HCT116 (cell line): ENCODE measurements around the gene XNDC1N. TPM values are rescaled to one million over a fixed set of nuclear protein-coding genes. Genes with fewer than 3 reads are reported as not detected.

ENCODE experiments used
- ATAC-seq: fragments of 200-7000 bp; cut with Tn5 transposase; 2 replicates; pipeline ENCODE4 v1.9.1; 2020; ENCODE audit warnings: mild to moderate bottlenecking, moderate library complexity
- BruUV-seq: library from RNA; stranded (reverse); fragments of 400-500 nt; replicated peaks from 2 replicates; lab custom pipeline; 2021; lab: Mats Ljungman, UMichigan
- CTCF ChIA-PET: fragments of 300-600 bp; sonication (Branson Sonifier 250); formaldehyde crosslinking; loops from one replicate; lab custom pipeline; 2021; ENCODE audit warnings: antibody characterized with exemption; lab: Charles Lee
- POLR2A ChIA-PET: fragments of 300-600, 350-600 bp; sonication (Branson Sonifier 250); formaldehyde crosslinking; loops from one replicate; lab custom pipeline; 2021; ENCODE audit warnings: antibody characterized with exemption; lab: Charles Lee
- RAD21 ChIA-PET, 2 experiments: fragments of 300-600 bp; sonication (Branson Sonifier 250); formaldehyde crosslinking; loops; one replicate each; lab custom pipeline; 2023; ENCODE audit warnings: low total read pairs in 2 of 2; ENCODE audit not compliant: uncharacterized antibody in 2 of 2, unreplicated experiment in 2 of 2, low non-redundant PET in 1 of 2; lab: Charles Lee
- DNase-seq: peaks from one replicate; pipeline ENCODE4 v3.0.0-alpha.2; 2010; ENCODE audit warnings: low read depth, low spot score
- H2AFZ ChIP-seq: fragments of 200-600 bp; shearing (Covaris generic), sonication (generic); 2 replicates; pipeline ENCODE4 v1.6.1; 2017; ENCODE audit warnings: low read depth, mixed run types, mixed read lengths, antibody characterized with exemption, low read length; ENCODE audit not compliant: poor library complexity, severe bottlenecking
- H3K27ac ChIP-seq: 2 replicates; pipeline ENCODE4 v1.5.1; 2012; ENCODE audit warnings: low read depth, low read length
- H3K27me3 ChIP-seq: fragments of 200-600 bp; sonication (generic); 2 replicates; pipeline ENCODE4 v1.6.1; 2016; ENCODE audit warnings: mixed run types, low read length, mixed read lengths; ENCODE audit not compliant: insufficient read depth
- H3K36me3 ChIP-seq, 2 experiments: fragments of 200-500 bp in 1 of 2; fragments of 200-600 bp in 1 of 2; sonication (Bioruptor generic) in 1 of 2; sonication (generic) in 1 of 2; 2 replicates each; pipeline versions ENCODE4 v1.5.1 to v1.6.1; 2014 to 2016; ENCODE audit warnings: low read length in 2 of 2, inconsistent platforms in 1 of 2, mixed read lengths in 1 of 2, mixed run types in 1 of 2; ENCODE audit not compliant: insufficient read depth in 2 of 2, control insufficient read depth in 1 of 2
- H3K4me1 ChIP-seq, 2 experiments: fragments of 200-600 bp in 1 of 2; sonication (generic) in 1 of 2; 2 replicates each; pipeline versions ENCODE4 v1.5.1 to v1.6.1; 2012 to 2017; ENCODE audit warnings: low read length in 2 of 2, inconsistent platforms in 1 of 2, mild to moderate bottlenecking in 1 of 2, mixed read lengths in 1 of 2, mixed run types in 1 of 2, moderate library complexity in 1 of 2; ENCODE audit not compliant: insufficient read depth in 2 of 2, control insufficient read depth in 1 of 2
- H3K4me2 ChIP-seq: fragments of 200-600 bp; sonication (generic); 2 replicates; pipeline ENCODE4 v1.6.1; 2017; ENCODE audit warnings: mixed run types, low read length, mixed read lengths
- H3K4me3 ChIP-seq, 2 experiments: fragments of 200-600 bp in 1 of 2; sonication (generic) in 1 of 2; replicated peaks in 1 of 2; 2 replicates each; pipeline ENCODE4 v1.5.1; 2011 to 2016; ENCODE audit warnings: low read length in 2 of 2, control low read depth in 1 of 2, low read depth in 1 of 2, mild to moderate bottlenecking in 1 of 2, mixed read lengths in 1 of 2, mixed run types in 1 of 2
- H3K79me2 ChIP-seq: fragments of 200-600 bp; sonication (generic); 2 replicates; pipeline ENCODE4 v1.6.1; 2017; ENCODE audit warnings: mild to moderate bottlenecking, mixed run types, low read length, moderate library complexity, mixed read lengths; ENCODE audit not compliant: insufficient read depth
- H3K9ac ChIP-seq: fragments of 200-600 bp; sonication (generic); 2 replicates; pipeline ENCODE4 v1.6.1; 2016; ENCODE audit warnings: low read length, mixed read lengths
- H3K9me2 ChIP-seq: fragments of 200-600 bp; sonication (generic), shearing (Covaris generic); 2 replicates; pipeline ENCODE4 v1.6.1; 2017; ENCODE audit warnings: mixed run types, mild to moderate bottlenecking, moderate library complexity; ENCODE audit not compliant: insufficient read depth
- H3K9me3 ChIP-seq, 2 experiments: fragments of 200-500 bp in 1 of 2; fragments of 200-600 bp in 1 of 2; sonication (Bioruptor generic) in 1 of 2; sonication (generic) in 1 of 2; 2 replicates each; pipeline ENCODE4 v1.6.1; 2014 to 2017; ENCODE audit warnings: low read length in 2 of 2, mixed read lengths in 2 of 2, inconsistent platforms in 1 of 2, low read depth in 1 of 2, mild to moderate bottlenecking in 1 of 2, mixed run types in 1 of 2, moderate library complexity in 1 of 2; ENCODE audit not compliant: control insufficient read depth in 1 of 2, insufficient read depth in 1 of 2
- H4K20me1 ChIP-seq: fragments of 200-600 bp; sonication (generic), shearing (Covaris generic); 2 replicates; pipeline ENCODE4 v1.6.1; 2017; ENCODE audit warnings: mixed run types, mild to moderate bottlenecking, moderate library complexity; ENCODE audit not compliant: insufficient read depth
- CBX3 ChIP-seq: IDR thresholded peaks from 2 replicates; pipeline ENCODE4 v1.6.1; 2012; ENCODE audit warnings: low read depth
- CEBPB ChIP-seq: IDR thresholded peaks from 2 replicates; pipeline ENCODE4 v1.6.1; 2012; ENCODE audit warnings: low read depth
- EGR1 ChIP-seq: IDR thresholded peaks from 2 replicates; pipeline ENCODE4 v1.6.1; 2012; ENCODE audit warnings: low read depth
- ELF1 ChIP-seq: IDR thresholded peaks from 2 replicates; pipeline ENCODE4 v1.6.1; 2012; ENCODE audit warnings: low read depth, borderline replicate concordance
- FOSL1 ChIP-seq: IDR thresholded peaks from 2 replicates; pipeline ENCODE4 v1.6.1; 2012; ENCODE audit warnings: low read depth
- JUND ChIP-seq: IDR thresholded peaks from 2 replicates; pipeline ENCODE4 v1.6.1; 2012
- TCF7L2 ChIP-seq: IDR thresholded peaks from 2 replicates; pipeline ENCODE4 v1.7.0; 2011; ENCODE audit warnings: borderline replicate concordance, inconsistent platforms; ENCODE audit not compliant: insufficient read depth, insufficient read length; ENCODE audit errors: extremely low read depth
- YY1 ChIP-seq: IDR thresholded peaks from 2 replicates; pipeline ENCODE4 v1.6.1; 2011; ENCODE audit warnings: low read length, low read depth, moderate library complexity, mild to moderate bottlenecking; ENCODE audit not compliant: insufficient replicate concordance; ENCODE audit errors: extremely low read depth
- ZFX ChIP-seq: fragments of 450-650 bp; IDR thresholded peaks from 2 replicates; pipeline ENCODE4 v1.6.1; 2017
- ZNF274 ChIP-seq: fragments of 200-500 bp; sonication (Bioruptor generic); IDR thresholded peaks from 2 replicates; pipeline ENCODE4 v1.6.1; 2014; ENCODE audit warnings: mild to moderate bottlenecking, low read depth, low read length, inconsistent platforms
- intact Hi-C: fragments of 100-400 bp; cut with micrococcal nuclease; formaldehyde crosslinking; loops from 2 replicates; pipeline ENCODE4 v1.10.0; 2022
- total RNA-seq: library from RNA; stranded (reverse); gene quantifications from one replicate; pipeline ENCODE4 v1.2.1, GENCODE V29; 2021; ENCODE audit not compliant: unreplicated experiment
- TF ChIP-seq, protein P1 (sequence below): IDR thresholded peaks from 2 replicates; pipeline ENCODE4 v1.6.1; 2012
- TF ChIP-seq, protein P2 (sequence below): IDR thresholded peaks from 2 replicates; pipeline ENCODE4 v1.6.1; 2011; ENCODE audit warnings: mild to moderate bottlenecking, low read length, moderate library complexity; ENCODE audit not compliant: insufficient replicate concordance; ENCODE audit errors: extremely low read depth
- TF ChIP-seq, protein P3 (sequence below): IDR thresholded peaks from 2 replicates; pipeline ENCODE4 v1.6.1; 2012

XNDC1N gene
- total RNA-seq, 1 experiment from 2014 or later, result 7.5 TPM

DNA sequence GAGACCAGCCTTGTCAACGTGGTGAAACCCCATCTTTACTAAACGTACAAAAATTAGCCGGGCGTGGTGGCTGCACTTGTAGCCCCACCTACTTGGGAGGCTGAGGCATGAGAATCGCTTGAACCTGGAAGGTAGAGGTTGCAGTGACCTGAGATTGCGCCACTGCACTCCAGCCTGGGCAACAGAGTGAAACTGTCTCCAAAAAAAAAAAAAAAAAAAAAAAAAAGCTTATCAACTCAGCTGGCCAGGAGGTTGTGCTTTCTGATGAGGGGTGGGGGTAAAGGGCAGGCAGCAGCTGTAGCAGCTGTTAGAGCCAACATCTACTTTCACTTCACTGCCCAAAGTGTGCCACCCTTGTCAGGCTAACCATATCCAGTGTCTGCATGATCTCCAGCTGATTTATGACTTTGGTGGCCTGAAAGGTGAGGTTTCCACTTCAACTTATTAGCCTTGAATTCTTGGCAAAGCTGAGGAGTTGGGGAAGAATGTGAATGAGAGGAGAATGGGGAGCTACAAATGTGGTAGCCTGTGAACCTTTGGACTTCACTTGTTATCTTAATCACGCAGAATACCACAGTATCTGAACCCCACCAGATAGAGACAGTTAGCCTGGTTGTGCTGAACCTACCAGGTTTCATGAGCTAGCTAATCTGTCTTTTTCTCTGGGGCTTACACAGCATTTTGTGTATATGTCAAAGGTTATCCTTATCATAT lies 20.1 kb upstream of the XNDC1N start:
- peaks cover 70% of the 10 kb centered on the region for H3K79me2 ChIP-seq
- H3K9me2 ChIP-seq, result no peaks in the 10 kb centered on the region
- intact Hi-C loops, result no loop called here
- H3K27ac ChIP-seq, result no peak overlapping the region
- H2AFZ ChIP-seq, result no peak overlapping the region
- ChIA-PET CTCF (interaction anchor here (0.6 kb wide), 1 partner anchor 498 kb away, joined by 3 read pairs; no protein-coding TSS in a partner anchor), RAD21 (interaction anchor here in 1 of 2 experiments (0.6 kb wide), 1 partner anchor 16 kb away, joined by 3 read pairs; no protein-coding TSS in a partner anchor), POLR2A (no interaction called here)
- H3K4me1 ChIP-seq, result peaks cover 4 to 9% of the 10 kb centered on the region in 2 experiments; a peak in 3 of 4 replicates
- no peak overlapping the region for H3K9ac ChIP-seq
- TF ChIP-seq EGR1 (no peak), CBX3 (no peak), CEBPB (no peak), ZFX (no peak), FOSL1 (no peak), TCF7L2 (no peak), JUND (no peak), ZNF274 (no peak), YY1 (no peak), ELF1 (no peak)
- TF ChIP-seq, protein P1, sequence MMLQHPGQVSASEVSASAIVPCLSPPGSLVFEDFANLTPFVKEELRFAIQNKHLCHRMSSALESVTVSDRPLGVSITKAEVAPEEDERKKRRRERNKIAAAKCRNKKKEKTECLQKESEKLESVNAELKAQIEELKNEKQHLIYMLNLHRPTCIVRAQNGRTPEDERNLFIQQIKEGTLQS, result no peak
- TF ChIP-seq, protein P2, sequence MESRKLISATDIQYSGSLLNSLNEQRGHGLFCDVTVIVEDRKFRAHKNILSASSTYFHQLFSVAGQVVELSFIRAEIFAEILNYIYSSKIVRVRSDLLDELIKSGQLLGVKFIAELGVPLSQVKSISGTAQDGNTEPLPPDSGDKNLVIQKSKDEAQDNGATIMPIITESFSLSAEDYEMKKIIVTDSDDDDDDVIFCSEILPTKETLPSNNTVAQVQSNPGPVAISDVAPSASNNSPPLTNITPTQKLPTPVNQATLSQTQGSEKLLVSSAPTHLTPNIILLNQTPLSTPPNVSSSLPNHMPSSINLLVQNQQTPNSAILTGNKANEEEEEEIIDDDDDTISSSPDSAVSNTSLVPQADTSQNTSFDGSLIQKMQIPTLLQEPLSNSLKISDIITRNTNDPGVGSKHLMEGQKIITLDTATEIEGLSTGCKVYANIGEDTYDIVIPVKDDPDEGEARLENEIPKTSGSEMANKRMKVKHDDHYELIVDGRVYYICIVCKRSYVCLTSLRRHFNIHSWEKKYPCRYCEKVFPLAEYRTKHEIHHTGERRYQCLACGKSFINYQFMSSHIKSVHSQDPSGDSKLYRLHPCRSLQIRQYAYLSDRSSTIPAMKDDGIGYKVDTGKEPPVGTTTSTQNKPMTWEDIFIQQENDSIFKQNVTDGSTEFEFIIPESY, result no peak
- TF ChIP-seq, protein P3, sequence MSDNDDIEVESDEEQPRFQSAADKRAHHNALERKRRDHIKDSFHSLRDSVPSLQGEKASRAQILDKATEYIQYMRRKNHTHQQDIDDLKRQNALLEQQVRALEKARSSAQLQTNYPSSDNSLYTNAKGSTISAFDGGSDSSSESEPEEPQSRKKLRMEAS, result no peak
- no peak for DNase-seq
- no peaks in the 10 kb centered on the region; a peak in 1 of 4 replicates for H3K36me3 ChIP-seq
- no peaks in the 10 kb centered on the region; the same call in 1 of the 2 replicates for H4K20me1 ChIP-seq
- ATAC-seq, result no peak
- H3K4me2 ChIP-seq, result no peak overlapping the region
- no peaks in the 10 kb centered on the region for H3K9me3 ChIP-seq
- no peaks in the 10 kb centered on the region for H3K27me3 ChIP-seq
- no TSS peak for BruUV-seq
- H3K4me3 ChIP-seq, result no peak overlapping the region
